ENCODE data around the gene UGT2A1. TPM values are rescaled to one million over a fixed set of nuclear protein-coding genes. Genes with fewer than 3 reads are reported as not detected.

Gene UGT2A1
- total RNA-seq, 1 experiment from 2014 or later = not detected

DNA sequence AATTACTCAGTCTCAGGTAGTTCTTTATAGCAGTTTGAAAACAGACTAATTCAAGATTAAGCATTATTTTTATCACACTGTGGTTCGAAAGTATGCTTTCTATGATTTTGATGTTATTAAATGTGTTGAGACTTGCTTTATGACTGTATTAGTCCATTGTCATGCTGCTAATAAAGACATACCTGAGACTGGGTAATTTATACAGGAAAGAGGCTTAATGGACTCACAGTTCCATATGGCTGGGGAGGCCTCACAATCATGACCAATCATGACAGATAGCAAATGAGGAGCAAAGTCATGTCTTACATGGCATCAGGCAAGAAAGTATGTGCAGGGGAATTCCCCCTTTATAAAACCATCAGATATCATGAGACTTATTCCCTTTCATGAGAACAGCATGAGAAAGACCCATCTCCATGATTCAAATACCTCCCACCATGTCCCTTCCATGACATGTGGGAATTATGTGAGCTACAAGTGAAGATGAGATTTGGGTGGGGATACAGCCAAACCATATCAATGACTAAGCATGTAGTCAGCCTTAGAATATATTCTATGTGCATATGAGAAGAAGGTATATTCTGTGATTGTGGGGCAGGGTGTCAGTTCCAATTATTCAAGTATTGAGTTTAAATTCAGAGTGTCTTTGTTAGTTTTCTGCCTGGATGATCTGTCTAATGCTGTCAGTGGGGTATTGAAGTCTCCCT lies 44.6 kb upstream of the UGT2A1 start:
- Histone ChIP-seq H3K9me3 (ENCODE audit: control insufficient read depth in 1 of 2, insufficient read depth in 1 of 2, low read depth in 1 of 2, low read length in 2 of 2) (no peaks in the 10 kb centered on the region), H3K27ac (ENCODE audit: low read depth, low read length) (no peak overlapping the region), H3K9me2 (ENCODE audit: insufficient read depth) (no peaks in the 10 kb centered on the region), H3K27me3 (ENCODE audit: insufficient read depth, low read length) (no peaks in the 10 kb centered on the region), H3K79me2 (ENCODE audit: insufficient read depth, low read length) (no peaks in the 10 kb centered on the region), H3K9ac (ENCODE audit: low read length) (no peak overlapping the region), H3K4me2 (ENCODE audit: low read length) (no peak overlapping the region), H3K4me1 (ENCODE audit: control insufficient read depth in 1 of 2, insufficient read depth in 2 of 2, low read length in 2 of 2) (no peaks in the 10 kb centered on the region), H4K20me1 (ENCODE audit: insufficient read depth) (no peaks in the 10 kb centered on the region), H3K36me3 (ENCODE audit: control insufficient read depth in 1 of 2, insufficient read depth in 2 of 2, low read length in 2 of 2) (no peaks in the 10 kb centered on the region), H2AFZ (ENCODE audit: low read depth, low read length, poor library complexity, severe bottlenecking) (no peak overlapping the region), H3K4me3 (replicated peaks in 1 of 2; ENCODE audit: low read depth in 1 of 2, low read length in 2 of 2) (no peak overlapping the region)
- no TSS peak for BruUV-seq (replicated peaks)
- ChIA-PET RAD21 (ENCODE audit: low non-redundant PET in 1 of 2, low total read pairs in 2 of 2, uncharacterized antibody in 2 of 2, unreplicated experiment in 2 of 2) (no interaction called here), POLR2A (no interaction called here), CTCF (no interaction called here)
- intact Hi-C loops (cut with micrococcal nuclease) = no loop called here
- ATAC-seq (no peak), DNase-seq (ENCODE audit: low read depth, low spot score) (no peak)
- TF ChIP-seq ATF3 (IDR thresholded peaks at IDR 0.05) (no peak), YY1 (IDR thresholded peaks at IDR 0.05; ENCODE audit: extremely low read depth, insufficient replicate concordance, low read depth, low read length) (no peak), SP1 (IDR thresholded peaks at IDR 0.05; ENCODE audit: low read depth) (no peak), TCF7L2 (IDR thresholded peaks at IDR 0.05; ENCODE audit: borderline replicate concordance, extremely low read depth, insufficient read depth, insufficient read length) (no peak), CBX3 (IDR thresholded peaks at IDR 0.05; ENCODE audit: low read depth) (no peak), EGR1 (IDR thresholded peaks at IDR 0.05; ENCODE audit: low read depth) (no peak), RAD21 (IDR thresholded peaks at IDR 0.05; ENCODE audit: low read depth) (no peak), ZFX (IDR thresholded peaks at IDR 0.05) (no peak), SRF (IDR thresholded peaks at IDR 0.05; ENCODE audit: low read depth) (no peak)

DNA sequence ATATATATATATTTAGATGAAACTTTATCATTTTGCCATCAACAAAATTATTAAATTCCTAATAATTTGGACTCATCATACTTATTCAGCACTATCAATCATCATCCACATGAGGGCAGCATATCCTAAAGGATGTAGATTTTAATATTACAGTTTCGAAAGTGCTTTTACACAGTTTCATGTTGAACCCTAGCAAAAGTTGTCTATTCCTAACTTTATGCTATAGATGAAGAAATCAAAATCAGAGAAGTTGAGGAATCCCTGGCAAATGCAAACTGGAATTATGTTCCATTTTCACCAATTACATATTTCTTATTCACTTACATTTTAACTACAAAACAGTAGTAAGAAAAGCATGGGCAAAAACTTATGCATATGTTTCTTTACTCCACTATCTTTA lies 36.6 kb upstream of the UGT2A1 start:
- Histone ChIP-seq H3K27ac (ENCODE audit: low read depth, low read length) (no peak overlapping the region), H2AFZ (ENCODE audit: low read depth, low read length, poor library complexity, severe bottlenecking) (peak overlapping the region; percentile 28)
- intact Hi-C loops (cut with micrococcal nuclease) = loop anchor here (1.0 to 2.0 kb wide), 4 partner anchors 133 to 870 kb away; no protein-coding TSS in a partner anchor

More for the DNA sequence above, 36.6 kb upstream of the UGT2A1 start:
- peak; percentile 63 for ATAC-seq
- Histone ChIP-seq H3K36me3 (ENCODE audit: control insufficient read depth in 1 of 2, insufficient read depth in 2 of 2, low read length in 2 of 2) (no peaks in the 10 kb centered on the region), H3K4me2 (ENCODE audit: low read length) (peak overlapping the region; percentile 23; the same call in 1 of the 2 replicates), H3K9me3 (ENCODE audit: control insufficient read depth in 1 of 2, insufficient read depth in 1 of 2, low read depth in 1 of 2, low read length in 2 of 2) (no peaks in the 10 kb centered on the region), H3K4me3 (replicated peaks in 1 of 2; ENCODE audit: low read depth in 1 of 2, low read length in 2 of 2) (no peak overlapping the region), H3K4me1 (ENCODE audit: control insufficient read depth in 1 of 2, insufficient read depth in 2 of 2, low read length in 2 of 2) (no peaks in the 10 kb centered on the region), H4K20me1 (ENCODE audit: insufficient read depth) (no peaks in the 10 kb centered on the region), H3K9ac (ENCODE audit: low read length) (no peak overlapping the region), H3K9me2 (ENCODE audit: insufficient read depth) (no peaks in the 10 kb centered on the region), H3K27me3 (ENCODE audit: insufficient read depth, low read length) (no peaks in the 10 kb centered on the region), H3K79me2 (ENCODE audit: insufficient read depth, low read length) (no peaks in the 10 kb centered on the region)
- no TSS peak for BruUV-seq (replicated peaks)
- peak; percentile 6 for DNase-seq (ENCODE audit: low read depth, low spot score)
- no peak for TF ChIP-seq SIN3A (IDR thresholded peaks at IDR 0.05; ENCODE audit: low read depth)
- TF ChIP-seq, protein P1, sequence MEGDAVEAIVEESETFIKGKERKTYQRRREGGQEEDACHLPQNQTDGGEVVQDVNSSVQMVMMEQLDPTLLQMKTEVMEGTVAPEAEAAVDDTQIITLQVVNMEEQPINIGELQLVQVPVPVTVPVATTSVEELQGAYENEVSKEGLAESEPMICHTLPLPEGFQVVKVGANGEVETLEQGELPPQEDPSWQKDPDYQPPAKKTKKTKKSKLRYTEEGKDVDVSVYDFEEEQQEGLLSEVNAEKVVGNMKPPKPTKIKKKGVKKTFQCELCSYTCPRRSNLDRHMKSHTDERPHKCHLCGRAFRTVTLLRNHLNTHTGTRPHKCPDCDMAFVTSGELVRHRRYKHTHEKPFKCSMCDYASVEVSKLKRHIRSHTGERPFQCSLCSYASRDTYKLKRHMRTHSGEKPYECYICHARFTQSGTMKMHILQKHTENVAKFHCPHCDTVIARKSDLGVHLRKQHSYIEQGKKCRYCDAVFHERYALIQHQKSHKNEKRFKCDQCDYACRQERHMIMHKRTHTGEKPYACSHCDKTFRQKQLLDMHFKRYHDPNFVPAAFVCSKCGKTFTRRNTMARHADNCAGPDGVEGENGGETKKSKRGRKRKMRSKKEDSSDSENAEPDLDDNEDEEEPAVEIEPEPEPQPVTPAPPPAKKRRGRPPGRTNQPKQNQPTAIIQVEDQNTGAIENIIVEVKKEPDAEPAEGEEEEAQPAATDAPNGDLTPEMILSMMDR (IDR thresholded peaks at IDR 0.05 in 2 of 3, conservative IDR thresholded peaks at IDR 0.05 in 1 of 3; ENCODE audit: borderline replicate concordance in 1 of 3, insufficient read depth in 1 of 3, low read depth in 2 of 3, low read length in 2 of 3) = peak; percentile 41 to 54 (median 50); a peak in 5 of 6 replicates
- TF ChIP-seq RAD21 (IDR thresholded peaks at IDR 0.05; ENCODE audit: low read depth) = peak; percentile 76
- ChIA-PET RAD21 (ENCODE audit: low non-redundant PET in 1 of 2, low total read pairs in 2 of 2, uncharacterized antibody in 2 of 2, unreplicated experiment in 2 of 2) (interaction anchor here (0.6 to 0.9 kb wide), 2 partner anchors 134 to 494 kb away, joined by 3 read pairs; no protein-coding TSS in a partner anchor), POLR2A (no interaction called here), CTCF (interaction anchor here (0.8 to 1.2 kb wide), 2 partner anchors 134 to 192 kb away, joined by 3 read pairs; no protein-coding TSS in a partner anchor)

Measured in HCT116 (cell line).